Measurements from ENCODE around the gene BORCS5.

BORCS5 gene

GRCh38 chr12:12326262-12326661, 30.6 kb upstream of the BORCS5 start:
- H3K27me3 ChIP-seq: no peaks in the 10 kb centered on the region
- DNase-seq: no peak
- no peak for TF ChIP-seq CTCF (IDR thresholded peaks at IDR 0.05; ENCODE audit: low read depth, low read length)

GRCh38 chr12:12327802-12328201, 29.1 kb upstream of the BORCS5 start:
- Histone ChIP-seq H3K36me3 (no peaks in the 10 kb centered on the region), H3K27me3 (no peaks in the 10 kb centered on the region), H3K4me3 (ENCODE audit: low read depth, low read length) (no peak overlapping the region), H3K4me1 (no peaks in the 10 kb centered on the region), H3K9me3 (no peaks in the 10 kb centered on the region)
- peak; percentile 19 for DNase-seq
- TF ChIP-seq CTCF (IDR thresholded peaks at IDR 0.05; ENCODE audit: low read depth, low read length): peak; percentile 75

More at GRCh38 chr12:12326262-12326661, 30.6 kb upstream of the BORCS5 start:
- H3K4me1 ChIP-seq: no peaks in the 10 kb centered on the region
- no peaks in the 10 kb centered on the region for H3K9me3 ChIP-seq
- H3K36me3 ChIP-seq: no peaks in the 10 kb centered on the region
- H3K4me3 ChIP-seq (ENCODE audit: low read depth, low read length): no peak overlapping the region

- peak; percentile 21 for DNase-seq
- Histone ChIP-seq H3K4me3 (ENCODE audit: low read depth, low read length) (no peak overlapping the region), H3K4me1 (no peaks in the 10 kb centered on the region), H3K9me3 (no peaks in the 10 kb centered on the region), H3K36me3 (no peaks in the 10 kb centered on the region), H3K27me3 (no peaks in the 10 kb centered on the region)
- TF ChIP-seq CTCF (IDR thresholded peaks at IDR 0.05; ENCODE audit: low read depth, low read length): no peak
Measured at GRCh38 chr12:12331244-12331771, 25.6 kb upstream of the BORCS5 start.

GRCh38 chr12:12331896-12332295, 25.0 kb upstream of the BORCS5 start:
- Histone ChIP-seq H3K27me3 (no peaks in the 10 kb centered on the region), H3K36me3 (no peaks in the 10 kb centered on the region), H3K4me1 (no peaks in the 10 kb centered on the region), H3K4me3 (ENCODE audit: low read depth, low read length) (no peak overlapping the region), H3K9me3 (no peaks in the 10 kb centered on the region)
- TF ChIP-seq CTCF (IDR thresholded peaks at IDR 0.05; ENCODE audit: low read depth, low read length): no peak
- no peak for DNase-seq

- Histone ChIP-seq H3K9me3 (no peaks in the 10 kb centered on the region), H3K36me3 (no peaks in the 10 kb centered on the region), H3K27me3 (no peaks in the 10 kb centered on the region), H3K4me3 (ENCODE audit: low read depth, low read length) (no peak overlapping the region), H3K4me1 (no peaks in the 10 kb centered on the region; the same call in 1 of the 2 replicates)
- TF ChIP-seq CTCF (IDR thresholded peaks at IDR 0.05; ENCODE audit: low read depth, low read length): no peak
- DNase-seq: no peak
Measured at GRCh38 chr12:12333407-12334366, 23.2 kb upstream of the BORCS5 start.
